22Rv1 (cell line): ENCODE results near the gene ARHGEF6.

Source experiments
- H3K27ac ChIP-seq: fragments of 450-650 bp; 2 replicates; pipeline ENCODE4 v1.5.1; 2017
- ZFX ChIP-seq: fragments of 450-650 bp; IDR thresholded peaks from 2 replicates; pipeline ENCODE4 v1.6.1; 2017; ENCODE audit warnings: antibody characterized with exemption, borderline replicate concordance
- TF ChIP-seq, protein P1 (sequence below): fragments of 450-650 bp; IDR thresholded peaks from 2 replicates; pipeline ENCODE4 v1.5.1; 2017; ENCODE audit warnings: mild to moderate bottlenecking

Gene ARHGEF6

DNA sequence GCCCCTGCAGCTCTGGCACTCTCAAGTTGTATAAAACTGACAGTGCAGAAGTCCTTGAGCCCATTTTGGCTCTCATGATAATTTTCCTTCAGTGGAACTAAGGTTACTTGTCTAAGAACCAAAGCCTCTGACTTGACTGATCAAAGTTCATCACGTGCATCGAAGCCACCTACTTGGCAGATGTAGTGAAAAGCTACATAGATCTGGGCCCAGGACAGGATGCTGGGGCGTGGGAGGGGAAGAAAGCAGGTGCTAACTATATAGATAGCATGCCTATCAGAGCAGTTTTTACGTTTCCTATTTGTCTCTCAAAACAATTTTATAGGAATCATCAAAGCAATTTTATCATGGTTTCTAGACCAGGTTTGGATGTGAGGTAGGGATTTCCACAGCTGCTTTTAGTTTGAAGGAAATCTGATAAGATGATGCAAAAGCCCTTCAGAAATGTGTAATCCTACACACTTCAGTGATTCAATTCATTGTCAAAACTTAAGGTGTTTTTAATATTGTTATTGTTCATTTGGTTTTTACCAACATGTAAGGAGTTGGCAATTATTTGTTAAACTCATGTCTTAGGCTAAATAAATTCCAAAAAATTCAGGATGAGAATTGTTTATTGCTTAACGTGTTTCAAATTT lies 134.0 kb downstream of the ARHGEF6 start:
- TF ChIP-seq ZFX, result no peak
- TF ChIP-seq, protein P1, sequence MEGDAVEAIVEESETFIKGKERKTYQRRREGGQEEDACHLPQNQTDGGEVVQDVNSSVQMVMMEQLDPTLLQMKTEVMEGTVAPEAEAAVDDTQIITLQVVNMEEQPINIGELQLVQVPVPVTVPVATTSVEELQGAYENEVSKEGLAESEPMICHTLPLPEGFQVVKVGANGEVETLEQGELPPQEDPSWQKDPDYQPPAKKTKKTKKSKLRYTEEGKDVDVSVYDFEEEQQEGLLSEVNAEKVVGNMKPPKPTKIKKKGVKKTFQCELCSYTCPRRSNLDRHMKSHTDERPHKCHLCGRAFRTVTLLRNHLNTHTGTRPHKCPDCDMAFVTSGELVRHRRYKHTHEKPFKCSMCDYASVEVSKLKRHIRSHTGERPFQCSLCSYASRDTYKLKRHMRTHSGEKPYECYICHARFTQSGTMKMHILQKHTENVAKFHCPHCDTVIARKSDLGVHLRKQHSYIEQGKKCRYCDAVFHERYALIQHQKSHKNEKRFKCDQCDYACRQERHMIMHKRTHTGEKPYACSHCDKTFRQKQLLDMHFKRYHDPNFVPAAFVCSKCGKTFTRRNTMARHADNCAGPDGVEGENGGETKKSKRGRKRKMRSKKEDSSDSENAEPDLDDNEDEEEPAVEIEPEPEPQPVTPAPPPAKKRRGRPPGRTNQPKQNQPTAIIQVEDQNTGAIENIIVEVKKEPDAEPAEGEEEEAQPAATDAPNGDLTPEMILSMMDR, result no peak
- no peak overlapping the region for H3K27ac ChIP-seq

DNA sequence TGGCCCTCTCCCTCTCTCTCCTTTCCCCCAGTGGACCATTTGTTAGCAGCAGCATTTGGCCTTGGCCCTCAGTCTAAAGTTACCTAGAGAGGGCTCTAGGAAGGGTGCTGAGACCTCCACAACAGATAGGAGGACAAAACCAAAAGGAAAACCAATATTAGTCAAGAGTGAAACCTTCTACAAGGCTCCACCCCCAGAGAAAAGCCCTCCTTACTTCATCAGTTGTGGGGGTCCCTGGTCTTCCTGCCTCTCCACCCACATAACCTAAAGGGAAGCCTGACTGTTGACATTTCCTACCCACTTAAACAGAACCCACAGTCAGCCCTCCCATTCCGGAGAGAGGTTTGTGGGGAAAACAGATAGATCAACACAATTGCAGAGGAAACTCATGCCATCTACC lies 137.5 kb downstream of the ARHGEF6 start:
- TF ChIP-seq ZFX, result no peak
- TF ChIP-seq, protein P1, result no peak
- H3K27ac ChIP-seq, result no peak overlapping the region

DNA sequence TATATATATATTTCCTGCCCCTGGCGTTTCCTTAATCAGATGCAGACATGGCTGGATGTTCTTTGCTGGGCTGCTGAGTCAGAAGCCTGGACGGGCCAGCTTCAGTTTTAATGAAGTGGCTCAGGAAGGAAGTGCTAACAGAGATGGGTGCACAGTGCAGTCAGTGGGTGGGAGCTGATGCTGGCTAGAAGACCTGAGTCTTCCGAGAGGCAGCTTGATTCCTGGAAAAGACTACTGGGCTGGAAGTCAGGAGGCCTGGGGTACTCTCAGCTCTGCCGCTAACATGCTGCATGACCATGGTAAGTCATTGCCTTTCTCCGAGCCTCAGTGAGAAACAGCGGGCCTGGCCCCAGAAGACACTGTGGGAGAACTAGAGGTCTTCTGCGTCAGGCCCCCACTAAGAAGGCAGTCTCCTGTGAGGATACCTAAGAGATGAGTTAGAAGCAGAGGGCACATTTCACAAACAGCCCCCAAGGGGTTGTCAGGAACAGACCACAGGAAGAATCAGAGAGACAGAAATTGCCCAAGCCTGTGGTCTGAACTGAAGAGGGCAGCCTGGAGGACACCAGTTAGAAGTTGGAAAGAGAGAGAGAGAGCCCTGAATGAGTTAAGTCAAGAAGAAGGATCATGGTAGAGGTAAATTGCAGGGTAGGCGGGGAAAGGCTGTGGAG lies 141.1 kb downstream of the ARHGEF6 start:
- H3K27ac ChIP-seq, result no peak overlapping the region
- TF ChIP-seq, protein P1, result no peak
- TF ChIP-seq ZFX, result no peak

DNA sequence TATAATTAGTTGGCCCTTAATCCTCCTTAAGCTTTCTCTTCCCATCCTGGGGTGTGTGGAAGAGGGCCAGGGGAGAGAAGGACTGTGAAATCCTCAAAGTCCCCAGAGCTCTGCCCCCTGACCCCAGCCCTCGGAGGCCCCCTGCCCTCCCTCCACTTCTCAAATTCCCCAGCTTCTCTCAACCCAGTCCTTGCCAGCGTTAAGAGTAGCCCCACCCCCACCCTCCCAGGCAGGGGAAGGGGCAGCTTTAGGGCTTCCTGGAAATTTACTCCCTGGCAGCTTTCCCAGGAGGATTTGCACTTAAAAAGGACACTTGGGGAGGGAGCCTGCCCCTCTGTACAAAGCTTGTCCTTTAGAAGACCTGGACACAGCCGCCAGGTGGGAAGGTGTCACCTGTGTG lies 144.6 kb downstream of the ARHGEF6 start:
- H3K27ac ChIP-seq, result no peak overlapping the region

DNA sequence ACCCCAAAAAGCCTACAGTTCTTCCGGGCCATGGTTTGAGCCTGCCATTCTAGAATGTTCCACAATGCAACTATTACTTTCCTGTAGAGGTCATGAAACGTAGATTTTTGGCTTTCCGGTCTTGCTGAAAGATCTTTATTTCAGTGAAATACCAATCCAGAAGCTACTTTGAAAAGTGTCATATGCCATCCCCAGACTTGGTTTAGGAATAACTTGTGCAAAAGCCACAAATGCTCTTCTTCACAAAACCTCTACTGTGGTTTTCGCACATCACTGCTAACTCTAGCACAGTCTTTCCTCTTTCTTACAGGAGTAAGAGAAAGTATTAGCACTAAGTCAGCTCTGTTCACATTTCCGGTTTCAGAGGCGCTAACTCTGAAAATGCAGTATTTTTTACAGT lies 145.5 kb downstream of the ARHGEF6 start:
- no peak for TF ChIP-seq ZFX
- TF ChIP-seq, protein P1, result no peak

More for the DNA sequence above, 144.6 kb downstream of the ARHGEF6 start:
- TF ChIP-seq ZFX, result no peak
- TF ChIP-seq, protein P1, result no peak

DNA sequence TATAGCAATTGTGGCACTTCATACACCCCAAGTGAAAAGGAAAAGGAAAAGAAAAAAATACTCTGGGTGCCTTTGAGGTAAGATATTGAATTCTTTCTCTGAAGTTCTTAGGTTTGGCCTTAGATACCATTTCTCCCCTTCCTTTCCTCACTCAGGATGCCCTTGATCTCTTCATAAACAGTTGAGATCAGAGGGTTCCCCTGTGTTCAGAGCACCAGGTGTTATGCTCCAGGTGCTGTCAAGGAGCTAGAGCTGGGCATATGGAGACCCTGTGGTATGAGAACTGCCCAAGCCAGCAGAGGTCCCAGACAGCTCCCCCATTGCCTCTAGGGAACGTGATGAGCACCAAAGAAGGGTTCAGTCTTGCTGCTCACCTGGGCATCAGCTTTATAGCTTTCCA lies 149.9 kb downstream of the ARHGEF6 start:
- no peak overlapping the region for H3K27ac ChIP-seq
- TF ChIP-seq ZFX, result no peak
- TF ChIP-seq, protein P1, result no peak

More for the DNA sequence above, 145.5 kb downstream of the ARHGEF6 start:
- no peak overlapping the region for H3K27ac ChIP-seq

DNA sequence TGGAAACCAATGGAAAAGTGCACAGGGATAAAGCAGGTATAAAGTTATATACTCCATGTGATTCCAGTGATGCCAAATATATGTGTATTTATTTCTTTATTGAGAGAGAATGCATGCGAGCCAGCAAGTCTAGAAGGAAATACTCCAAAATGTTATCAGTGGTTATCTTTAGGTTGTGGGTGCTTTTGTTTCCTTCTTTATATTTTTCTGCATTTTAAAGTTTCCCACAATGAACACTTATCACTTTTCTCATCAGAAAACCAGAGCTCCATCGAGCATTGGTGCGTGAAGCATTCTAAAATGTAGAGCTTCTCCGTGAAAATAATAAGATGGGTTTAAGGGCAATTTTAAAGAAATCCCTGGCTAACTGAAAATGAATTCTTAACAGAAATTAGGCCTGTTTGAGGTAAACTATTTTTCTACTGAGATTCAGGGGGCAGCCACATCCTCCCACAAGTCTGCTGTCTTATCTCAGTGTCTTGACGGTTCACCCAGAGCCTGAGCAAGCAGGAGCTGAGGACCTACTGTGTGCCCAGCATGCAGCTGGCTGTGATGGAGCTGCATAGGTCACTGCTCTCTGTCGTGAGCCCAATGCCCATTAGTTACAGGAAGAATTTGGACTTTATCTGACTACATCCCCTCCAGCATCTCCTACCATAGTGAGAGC lies 151.5 kb downstream of the ARHGEF6 start:
- H3K27ac ChIP-seq, result no peak overlapping the region
- TF ChIP-seq ZFX, result no peak
- TF ChIP-seq, protein P1, result no peak
